Neural cell (in vitro differentiated cells): Measurements from ENCODE around the gene PKNOX2. TPM values are rescaled to one million over a fixed set of nuclear protein-coding genes. Genes with fewer than 3 reads are reported as not detected.

ENCODE experiments used
- H2AFZ ChIP-seq: fragments of 200-600, 300-800 bp; sonication (generic), shearing (Covaris generic); 2 replicates; pipeline ENCODE4 v1.6.0; 2014; ENCODE audit warnings: low read depth, mild to moderate bottlenecking, antibody characterized with exemption, low read length, moderate library complexity
- H3F3A ChIP-seq: fragments of 200-600 bp; shearing (Covaris generic); 2 replicates; pipeline ENCODE4 v1.6.1; 2016; ENCODE audit warnings: mild to moderate bottlenecking, moderate library complexity, mixed read lengths, antibody characterized with exemption, low read length; ENCODE audit not compliant: insufficient read depth, poor library complexity, severe bottlenecking
- H3K27ac ChIP-seq: fragments of 200-600, 300-800 bp; sonication (generic), shearing (Covaris generic); 2 replicates; pipeline ENCODE4 v1.5.1; 2014; ENCODE audit warnings: mild to moderate bottlenecking, low read length, moderate library complexity
- H3K27me3 ChIP-seq: fragments of 300-800, 200-600 bp; sonication (generic), shearing (Covaris generic); 2 replicates; pipeline ENCODE4 v1.6.0; 2014; ENCODE audit warnings: mild to moderate bottlenecking, low read depth, low read length, moderate library complexity; ENCODE audit not compliant: insufficient read depth
- H3K36me3 ChIP-seq: fragments of 300-800, 200-600 bp; sonication (generic), shearing (Covaris generic); 2 replicates; pipeline ENCODE4 v1.5.1; 2014; ENCODE audit warnings: mild to moderate bottlenecking, antibody characterized with exemption, low read length, moderate library complexity; ENCODE audit not compliant: insufficient read depth
- H3K4me2 ChIP-seq: fragments of 300-800, 200-600 bp; sonication (generic), shearing (Covaris generic); 2 replicates; pipeline ENCODE4 v1.6.0; 2014; ENCODE audit warnings: mild to moderate bottlenecking, low read length
- H3K4me3 ChIP-seq: fragments of 300-800, 200-600 bp; sonication (generic), shearing (Covaris generic); 2 replicates; pipeline ENCODE4 v1.5.1; 2014; ENCODE audit warnings: mild to moderate bottlenecking, low read length, moderate library complexity
- H3K79me2 ChIP-seq: fragments of 200-600 bp; shearing (Covaris generic); replicated peaks from 2 replicates; pipeline ENCODE4 v1.6.0; 2014; ENCODE audit warnings: mild to moderate bottlenecking, low read length, moderate library complexity; ENCODE audit not compliant: insufficient read depth
- H3K9ac ChIP-seq: fragments of 300-800, 200-600 bp; sonication (generic), shearing (Covaris generic); 2 replicates; pipeline ENCODE4 v1.6.1; 2016; ENCODE audit warnings: mild to moderate bottlenecking, low read length, mixed read lengths
- H3K9me2 ChIP-seq: fragments of 200-600 bp; shearing (Covaris generic); 2 replicates; pipeline ENCODE4 v1.6.1; 2016; ENCODE audit warnings: mild to moderate bottlenecking, low read length, mixed read lengths; ENCODE audit not compliant: insufficient read depth
- H3K9me3 ChIP-seq: fragments of 200-600, 300-800 bp; sonication (generic), shearing (Covaris generic); 2 replicates; pipeline ENCODE4 v1.6.1; 2016; ENCODE audit warnings: mild to moderate bottlenecking, mixed run types, low read length, moderate library complexity, mixed read lengths
- H4K20me1 ChIP-seq: fragments of 200-600 bp; shearing (Covaris generic); 2 replicates; pipeline ENCODE4 v1.6.1; 2016; ENCODE audit warnings: mild to moderate bottlenecking, mixed run types; ENCODE audit not compliant: insufficient read depth
- CTCF ChIP-seq: fragments of 450-650 bp; IDR thresholded peaks from 2 replicates; pipeline ENCODE4 v1.5.1; 2014; ENCODE audit warnings: antibody characterized with exemption, mild to moderate bottlenecking, moderate library complexity; ENCODE audit not compliant: poor library complexity, severe bottlenecking
- EP300 ChIP-seq: fragments of 450-650 bp; conservative IDR thresholded peaks from 2 replicates; pipeline ENCODE4 v1.6.1; 2014; ENCODE audit warnings: antibody characterized with exemption, mild to moderate bottlenecking, moderate library complexity; ENCODE audit not compliant: poor library complexity, severe bottlenecking
- EZH2 ChIP-seq: fragments of 200-600, 300-800 bp; shearing (Covaris generic), sonication (generic); IDR thresholded peaks from 2 replicates; pipeline ENCODE4 v1.6.1; 2014; ENCODE audit warnings: antibody characterized with exemption, low read length, borderline replicate concordance, mild to moderate bottlenecking; ENCODE audit not compliant: insufficient read depth, poor library complexity, severe bottlenecking
- MXI1 ChIP-seq: fragments of 450-650 bp; conservative IDR thresholded peaks from 2 replicates; pipeline ENCODE4 v1.6.1; 2014; ENCODE audit warnings: antibody characterized with exemption, mild to moderate bottlenecking; ENCODE audit not compliant: poor library complexity, severe bottlenecking
- POLR2AphosphoS5 ChIP-seq: IDR thresholded peaks from 2 replicates; pipeline ENCODE4 v1.6.1; 2012
- RAD21 ChIP-seq: fragments of 450-650 bp; conservative IDR thresholded peaks from 2 replicates; pipeline ENCODE4 v1.6.1; 2014; ENCODE audit warnings: antibody characterized with exemption, mild to moderate bottlenecking, moderate library complexity
- REST ChIP-seq: IDR thresholded peaks from 2 replicates; pipeline ENCODE4 v1.6.1; 2012; ENCODE audit warnings: borderline replicate concordance
- SMC3 ChIP-seq: fragments of 450-650 bp; conservative IDR thresholded peaks from 2 replicates; pipeline ENCODE4 v1.6.1; 2014; ENCODE audit warnings: antibody characterized with exemption, mild to moderate bottlenecking, moderate library complexity; ENCODE audit not compliant: poor library complexity
- TAF1 ChIP-seq: IDR thresholded peaks from 2 replicates; pipeline ENCODE4 v1.6.1; 2012; ENCODE audit warnings: low read depth
- polyA plus RNA-seq: library from polyadenylated mRNA; depleted of rRNA; stranded (reverse); fragments of >200 nt; gene quantifications from 2 replicates; pipeline ENCODE4 v1.2.3, GENCODE V29; 2014

The PKNOX2 gene
- polyA plus RNA-seq, 1 donor from 2014 or later = 0.99 TPM

- Histone ChIP-seq H3K9ac (no peak overlapping the region), H3F3A (no peaks in the 10 kb centered on the region), H3K4me3 (no peak overlapping the region), H3K79me2 (no peaks in the 10 kb centered on the region), H3K36me3 (no peaks in the 10 kb centered on the region), H3K27ac (no peak overlapping the region), H2AFZ (no peak overlapping the region), H3K27me3 (no peaks in the 10 kb centered on the region), H3K4me2 (no peak overlapping the region), H4K20me1 (no peaks in the 10 kb centered on the region), H3K9me3 (no peaks in the 10 kb centered on the region), H3K9me2 (no peaks in the 10 kb centered on the region)
- TF ChIP-seq MXI1 (no peak), CTCF (no peak), TAF1 (no peak), POLR2AphosphoS5 (no peak), EZH2 (no peak), EP300 (no peak), REST (no peak), SMC3 (no peak), RAD21 (no peak)
Measured at GRCh38 chr11:125314276-125315078, 149.9 kb downstream of the PKNOX2 start.

GRCh38 chr11:125315079-125315740 lies 150.7 kb downstream of the PKNOX2 start:
- no peaks in the 10 kb centered on the region for H3K36me3 ChIP-seq
- H3K4me3 ChIP-seq = no peak overlapping the region
- H3F3A ChIP-seq = no peaks in the 10 kb centered on the region
- H3K79me2 ChIP-seq = no peaks in the 10 kb centered on the region
- H4K20me1 ChIP-seq = no peaks in the 10 kb centered on the region
- no peak overlapping the region for H3K9ac ChIP-seq
- TF ChIP-seq REST (no peak), SMC3 (no peak), CTCF (no peak), TAF1 (no peak), RAD21 (no peak), POLR2AphosphoS5 (no peak), EZH2 (no peak), MXI1 (no peak), EP300 (no peak)
- no peak overlapping the region for H2AFZ ChIP-seq
- H3K9me3 ChIP-seq = no peaks in the 10 kb centered on the region
- H3K4me2 ChIP-seq = no peak overlapping the region
- no peaks in the 10 kb centered on the region for H3K27me3 ChIP-seq
- no peaks in the 10 kb centered on the region for H3K9me2 ChIP-seq
- H3K27ac ChIP-seq = no peak overlapping the region
